HG03196 (cell line): ENCODE results near the gene NEURL1.

ENCODE experiments used
- ATAC-seq: cut with Tn5 transposase; IDR thresholded peaks from one replicate; pipeline ENCODE4 v1.9.1; 2021; ENCODE audit not compliant: unreplicated experiment

NEURL1 gene

DNA sequence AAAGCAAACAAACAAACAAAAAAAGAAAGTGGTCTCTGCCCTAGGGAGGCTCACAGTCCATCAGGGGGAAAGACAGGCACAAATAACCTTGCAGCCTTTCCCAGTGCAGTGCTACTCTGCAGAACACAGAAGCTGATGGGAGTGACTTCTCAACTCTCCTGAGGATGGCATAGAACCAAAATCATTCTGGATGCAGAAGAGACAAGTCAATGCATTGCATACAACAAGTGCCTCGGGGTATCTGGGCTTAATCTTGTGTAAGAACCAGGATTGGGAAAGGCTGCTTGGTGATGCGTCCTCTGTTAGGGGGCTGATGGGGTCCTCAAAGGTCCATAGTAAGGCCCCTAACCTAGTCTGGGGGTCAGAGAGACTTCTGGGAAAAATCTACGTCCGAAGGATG is 68.9 kb downstream of the NEURL1 start:
- no peak for ATAC-seq

DNA sequence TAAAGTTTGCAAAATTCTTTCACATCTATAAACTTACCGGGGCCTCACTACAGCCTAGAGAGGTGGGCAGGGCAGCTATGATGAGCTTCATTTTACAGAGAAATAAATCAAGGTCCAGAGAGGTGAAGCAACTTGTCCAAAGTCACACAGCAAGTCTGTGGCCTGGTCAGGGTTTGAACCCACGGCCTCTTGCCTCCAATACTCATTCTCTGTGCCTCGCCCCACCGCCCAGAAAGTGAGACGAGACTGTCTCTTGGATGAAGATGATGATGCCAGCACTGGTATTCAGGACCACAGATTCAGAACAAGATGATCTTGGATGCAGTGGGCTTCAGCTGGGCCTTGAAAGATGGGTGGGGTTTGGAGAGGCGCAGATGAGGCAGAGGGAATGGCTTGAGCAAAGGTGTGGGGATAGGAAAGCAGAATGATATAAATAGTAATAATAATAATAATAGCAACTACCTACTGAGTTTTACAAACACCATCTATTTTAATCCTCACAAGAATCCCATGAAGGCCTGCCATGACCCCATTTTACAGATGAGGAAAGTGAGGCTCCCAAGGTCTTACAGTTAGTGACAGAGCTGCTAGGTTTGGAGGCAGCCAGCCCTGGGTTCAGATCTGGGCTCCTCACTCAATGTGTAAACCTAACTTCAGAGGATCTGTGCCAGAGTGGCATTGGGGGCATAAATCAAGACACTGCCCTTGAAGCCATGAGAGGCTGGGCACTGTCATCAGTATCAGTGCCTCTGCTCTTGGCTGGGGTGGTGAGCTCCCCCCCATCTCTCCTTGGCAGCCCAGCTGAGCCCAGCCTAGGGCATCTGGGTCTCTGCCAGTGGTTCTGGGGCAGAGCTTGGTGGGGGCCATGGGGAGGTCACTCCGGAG is 70.0 kb downstream of the NEURL1 start:
- ATAC-seq, result no peak

DNA sequence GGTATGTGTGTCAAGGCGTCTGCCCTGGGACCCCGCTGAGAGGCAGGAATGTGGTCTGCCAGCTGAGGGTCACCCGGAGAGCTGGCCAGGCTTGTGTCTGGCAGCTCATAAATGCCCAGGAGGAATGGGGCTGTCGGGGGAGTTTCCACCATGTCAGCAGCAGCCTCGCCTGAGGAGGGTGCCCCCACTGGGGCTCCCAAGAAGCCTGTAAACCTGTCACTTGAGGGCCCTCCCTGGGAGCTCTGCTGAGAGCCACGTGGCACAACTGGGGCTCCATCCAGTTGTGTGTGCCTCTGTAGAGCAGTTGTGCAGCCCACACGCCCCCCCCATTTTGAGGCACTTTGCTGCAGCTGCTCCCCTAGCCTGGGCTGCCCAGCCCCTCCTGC is 70.6 kb downstream of the NEURL1 start:
- ATAC-seq, result no peak

DNA sequence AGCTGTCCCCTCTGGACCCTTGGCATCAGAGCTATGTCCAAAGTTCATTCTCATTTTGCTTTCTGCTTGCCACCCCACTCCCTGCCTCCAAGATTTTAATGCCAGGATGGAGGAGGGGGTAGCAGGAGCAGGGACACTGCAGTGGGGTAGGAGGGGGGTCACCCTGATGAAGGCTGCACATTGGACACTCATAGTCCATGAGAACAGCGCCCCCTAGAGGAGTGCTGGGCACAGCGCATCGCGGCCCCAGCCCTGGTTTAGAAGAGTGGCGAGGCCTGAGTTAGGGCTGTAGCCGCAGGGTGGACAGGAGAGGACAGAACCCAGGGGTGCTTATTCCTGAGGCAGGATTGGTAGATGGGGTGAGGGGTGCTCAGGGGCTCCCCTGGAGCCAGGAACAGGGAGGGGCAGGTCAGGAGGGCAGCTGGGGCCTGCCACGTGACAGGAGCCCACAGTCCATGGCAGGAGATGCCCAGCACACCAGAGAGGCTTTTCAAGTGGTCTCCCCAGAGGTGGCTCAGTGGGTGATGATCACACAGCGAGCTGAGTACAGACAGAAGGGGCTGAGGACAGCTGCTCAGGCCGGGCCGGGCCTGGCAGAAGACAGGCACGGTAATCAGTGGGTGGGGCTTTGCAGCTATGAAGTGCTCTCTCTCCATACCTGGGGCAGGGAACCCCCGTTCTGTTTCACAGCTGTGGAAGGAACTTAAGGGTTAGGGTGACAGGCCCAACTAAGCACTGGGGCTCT is 71.4 kb downstream of the NEURL1 start:
- ATAC-seq, result no peak

DNA sequence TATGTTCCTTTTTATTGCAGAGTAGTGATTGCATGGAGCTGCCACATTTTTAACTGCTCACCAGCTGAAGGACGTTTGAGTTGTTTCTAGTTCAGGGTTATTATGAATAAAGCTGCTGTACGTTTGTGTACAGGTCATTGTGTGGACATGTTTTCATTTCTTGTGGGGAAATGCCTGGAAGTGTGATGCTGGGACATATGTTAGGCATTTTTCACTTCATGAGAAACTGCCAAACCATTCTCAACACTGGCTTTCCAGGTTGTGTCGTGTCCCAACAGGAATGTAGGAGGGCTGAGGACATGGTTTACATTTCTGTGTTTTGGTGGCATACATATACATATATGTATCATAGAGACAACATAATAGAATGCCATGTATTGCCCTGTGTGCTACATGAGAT is 73.0 kb downstream of the NEURL1 start:
- ATAC-seq, result no peak

DNA sequence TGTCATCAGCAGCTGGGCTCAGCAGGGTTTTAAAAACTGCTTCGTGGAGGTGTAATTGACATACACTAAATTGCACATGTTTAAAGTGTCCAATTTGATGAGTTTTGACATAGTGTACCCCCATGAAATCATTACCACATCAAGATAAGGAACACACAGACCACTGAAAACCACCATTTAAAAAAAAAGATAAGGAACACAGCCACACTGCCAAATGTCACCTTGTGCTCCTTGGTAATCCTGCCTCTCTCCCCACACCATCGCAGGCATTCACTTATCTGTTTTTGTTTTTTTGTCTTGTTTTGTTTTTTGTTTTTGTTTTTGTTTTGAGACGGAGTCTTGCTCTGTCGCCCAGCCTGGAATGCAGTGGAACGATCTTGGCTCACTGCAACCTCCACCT is 75.0 kb downstream of the NEURL1 start:
- ATAC-seq, result no peak

DNA sequence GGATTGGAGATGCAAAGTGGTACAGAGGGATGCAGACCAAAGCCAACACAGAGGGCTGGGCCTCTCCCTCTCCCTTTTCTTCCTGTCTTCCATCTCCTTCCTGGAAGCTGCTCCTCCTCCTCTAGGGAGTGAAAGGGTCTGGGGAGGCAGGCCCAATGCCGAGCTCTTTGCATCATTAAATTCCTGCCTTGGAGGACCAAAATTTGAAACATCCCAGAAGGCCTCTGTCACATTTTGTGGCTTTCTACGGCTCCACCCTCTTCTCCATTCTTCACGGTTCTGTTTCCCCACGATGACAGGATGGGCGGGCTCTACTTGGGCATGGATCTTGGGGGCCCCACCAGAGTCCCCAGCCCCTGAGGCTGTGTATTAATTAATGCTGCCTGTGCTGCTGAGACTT is 76.4 kb downstream of the NEURL1 start:
- ATAC-seq, result no peak

DNA sequence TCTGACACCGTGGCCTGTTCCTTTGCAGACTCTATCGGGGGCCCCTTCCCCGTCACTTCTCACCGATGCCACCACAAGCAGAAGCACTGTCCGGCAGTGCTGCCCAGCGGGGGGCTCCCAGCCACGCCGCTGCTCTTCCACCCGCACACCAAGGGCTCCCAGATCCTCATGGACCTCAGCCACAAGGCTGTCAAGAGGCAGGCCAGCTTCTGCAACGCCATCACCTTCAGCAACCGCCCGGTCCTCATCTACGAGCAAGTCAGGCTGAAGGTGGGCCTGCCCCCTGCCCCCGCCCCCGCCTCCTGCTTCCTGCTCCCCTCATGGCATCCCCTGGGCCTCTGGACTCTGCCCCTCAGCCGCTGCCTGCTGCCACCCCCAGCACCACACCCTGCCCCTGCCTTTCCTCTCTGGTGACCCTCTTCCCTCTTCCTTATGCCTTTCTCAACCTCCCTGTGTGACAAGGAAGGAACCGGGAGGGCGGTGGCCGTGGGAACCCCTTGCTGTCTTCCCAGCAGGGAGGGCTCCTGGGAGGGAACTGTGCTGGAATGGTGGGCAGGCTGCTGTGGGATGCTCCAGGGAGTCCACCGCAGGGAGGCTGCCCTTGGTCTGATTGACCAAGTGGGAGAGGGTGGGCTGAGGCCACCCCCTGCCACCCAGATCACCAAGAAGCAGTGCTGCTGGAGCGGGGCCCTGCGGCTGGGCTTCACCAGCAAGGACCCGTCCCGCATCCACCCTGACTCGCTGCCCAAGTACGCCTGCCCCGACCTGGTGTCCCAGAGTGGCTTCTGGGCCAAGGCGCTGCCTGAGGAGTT is 77.5 kb downstream of the NEURL1 start:
- ATAC-seq, result no peak

DNA sequence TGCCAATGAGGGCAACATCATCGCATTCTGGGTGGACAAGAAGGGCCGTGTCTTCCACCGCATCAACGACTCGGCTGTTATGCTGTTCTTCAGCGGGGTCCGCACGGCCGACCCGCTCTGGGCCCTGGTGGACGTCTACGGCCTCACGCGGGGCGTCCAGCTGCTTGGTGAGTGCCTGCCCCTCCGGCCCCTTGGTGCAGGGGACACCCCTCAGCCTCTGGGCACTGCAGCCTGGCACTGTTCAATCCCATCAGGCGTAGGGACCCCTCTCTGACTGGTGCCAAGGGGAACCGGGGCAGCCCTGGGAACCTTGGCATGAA is 78.1 kb downstream of the NEURL1 start:
- no peak for ATAC-seq

DNA sequence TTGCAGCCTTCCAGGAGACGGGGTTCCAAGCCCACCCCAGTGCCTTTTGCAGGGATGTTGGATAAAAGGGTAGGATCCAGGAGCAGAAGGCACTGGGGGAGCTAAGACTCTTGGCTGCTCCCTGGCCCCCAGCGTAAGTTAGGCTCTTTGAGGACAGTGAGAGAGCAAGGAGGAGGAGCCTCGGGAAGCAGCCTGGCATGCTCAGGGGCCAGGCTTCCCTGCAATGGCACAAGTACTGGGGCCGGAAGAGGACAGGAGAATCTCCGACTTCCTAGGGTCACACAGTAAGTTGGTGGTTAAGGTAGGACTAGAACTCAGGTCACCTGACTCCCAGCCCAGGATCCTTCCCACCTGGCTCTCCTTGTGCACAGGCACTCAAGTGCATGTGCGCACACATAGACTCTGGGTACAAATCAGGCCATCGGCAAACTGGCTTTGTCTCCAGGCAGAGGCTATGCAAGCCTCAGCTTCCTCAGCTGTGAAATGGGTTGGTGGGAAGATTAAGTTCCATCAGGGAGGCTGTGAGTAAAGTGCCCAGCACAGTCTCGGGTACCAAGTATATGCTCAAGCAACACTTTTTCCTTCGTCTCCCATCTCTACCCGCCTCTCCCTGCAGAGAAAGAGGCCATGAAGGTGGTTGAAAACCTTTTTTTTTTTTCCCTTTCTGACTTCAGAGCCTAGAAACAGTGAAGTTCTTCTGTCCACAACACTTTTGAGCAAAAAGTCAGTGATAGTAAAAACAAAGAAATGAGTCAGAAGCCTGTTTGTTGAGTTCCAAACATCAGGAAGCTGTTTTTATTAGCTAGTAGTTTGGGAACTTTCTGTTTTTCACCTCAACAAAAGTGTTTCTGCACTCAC is 79.1 kb downstream of the NEURL1 start:
- no peak for ATAC-seq

DNA sequence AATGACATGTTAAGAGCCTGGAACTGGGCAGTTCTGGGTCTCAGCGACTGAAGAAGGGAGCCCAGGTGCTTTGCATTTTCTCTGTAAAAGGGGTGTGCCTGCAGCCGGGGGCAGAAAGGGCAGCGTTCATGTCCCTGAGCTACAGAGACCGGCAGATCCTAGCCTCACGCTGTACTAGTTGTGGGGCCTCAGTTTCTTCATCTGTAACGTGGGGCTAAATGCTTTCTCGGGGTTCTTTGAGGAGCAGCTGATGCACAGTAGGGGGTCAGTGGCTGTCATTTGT is 79.6 kb downstream of the NEURL1 start:
- ATAC-seq, result no peak

DNA sequence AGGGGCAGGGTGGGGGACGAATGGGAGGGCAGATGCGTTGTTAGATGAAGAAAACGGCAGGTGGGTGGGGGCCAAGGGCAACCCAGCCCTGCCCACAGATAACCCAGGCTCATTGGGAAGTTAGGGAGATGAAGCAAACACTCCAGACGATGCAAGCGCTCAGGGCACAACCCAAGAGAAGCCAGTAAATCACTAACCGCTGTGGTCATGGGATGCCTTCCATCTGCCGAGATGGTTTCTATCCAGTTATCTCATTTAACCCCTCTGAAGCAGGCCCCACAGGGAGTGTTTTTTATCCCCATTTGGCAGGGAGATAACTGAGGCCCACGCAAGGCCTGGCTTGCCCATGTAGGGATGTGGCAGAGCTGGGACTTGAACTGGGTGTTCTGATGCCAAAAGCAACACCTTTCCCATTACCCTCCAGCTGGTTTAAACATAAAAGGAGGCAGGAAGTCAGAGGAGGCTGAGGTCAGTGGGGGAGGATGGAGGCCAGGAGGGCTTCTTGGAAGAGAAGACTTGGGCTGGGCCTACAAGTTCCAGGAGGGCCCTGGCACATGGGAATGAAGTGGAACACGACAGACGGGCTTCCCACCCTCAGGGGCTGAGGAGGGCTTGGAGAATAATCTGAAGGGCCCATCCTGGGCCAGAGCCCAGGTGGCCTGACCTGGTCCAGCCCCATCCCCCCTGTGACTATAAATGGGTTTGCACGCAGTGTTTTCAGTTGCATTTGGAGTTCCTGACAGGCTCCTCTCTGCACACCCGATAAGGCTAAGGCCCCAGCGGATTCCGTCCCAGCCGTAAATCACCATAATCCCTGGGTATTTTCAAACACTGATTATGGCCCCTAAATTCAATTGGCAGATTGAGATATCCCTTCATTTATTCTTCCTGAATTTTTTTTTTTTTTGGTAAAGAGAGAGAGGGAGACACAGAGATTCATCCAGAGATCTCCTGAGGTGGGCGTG is 80.9 kb downstream of the NEURL1 start:
- ATAC-seq, result no peak

DNA sequence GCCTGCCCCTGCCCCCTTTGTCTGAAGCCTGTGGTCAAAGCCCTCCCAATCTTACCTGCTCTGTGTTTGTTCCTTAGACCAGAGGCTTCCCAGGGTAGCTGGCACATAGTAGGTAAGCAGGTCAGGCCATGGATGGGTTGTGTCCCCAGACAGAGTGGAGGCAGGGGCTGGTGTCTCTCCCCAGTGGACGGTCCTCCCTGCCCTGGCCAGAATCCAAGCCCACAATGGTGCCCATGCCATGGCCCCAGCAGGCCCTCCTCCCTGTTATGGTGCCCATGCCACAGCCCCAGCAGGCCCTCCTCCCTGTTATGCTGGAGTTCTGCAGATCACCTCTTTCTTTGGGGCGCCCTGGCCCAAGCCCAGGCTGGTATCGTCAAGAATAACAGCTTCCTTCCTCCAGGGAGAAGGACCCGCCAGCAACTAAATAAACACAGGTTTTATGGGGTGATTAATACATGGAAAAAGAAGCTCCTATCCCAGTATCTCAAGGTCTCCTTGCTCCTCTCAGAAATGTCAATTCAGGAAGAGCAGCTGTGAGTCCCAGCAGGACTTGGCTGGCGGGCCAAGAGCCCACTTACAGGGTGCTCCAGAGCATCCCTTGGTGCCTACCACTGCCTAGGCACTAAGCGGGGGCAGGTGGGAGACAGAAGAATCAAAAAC is 82.0 kb downstream of the NEURL1 start:
- ATAC-seq, result no peak

DNA sequence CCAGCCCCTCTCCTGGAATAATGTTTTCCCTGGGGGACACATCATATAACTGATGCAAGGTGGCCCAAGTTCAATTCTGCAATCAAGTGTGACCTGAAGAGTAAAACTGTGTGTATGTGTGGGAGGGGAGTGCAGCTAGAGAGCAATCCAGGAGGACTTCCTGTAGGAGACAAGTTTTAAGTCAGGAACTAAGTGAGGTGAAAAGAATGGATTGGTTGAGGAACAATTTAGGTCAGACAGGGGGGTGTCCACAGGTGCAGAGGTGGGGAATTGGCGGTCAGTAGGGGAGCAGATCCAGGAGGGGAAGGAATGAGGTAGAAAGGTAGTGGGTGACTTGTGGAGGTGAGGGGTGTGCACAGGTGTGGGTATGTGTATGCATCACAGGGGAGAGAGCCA is 82.6 kb downstream of the NEURL1 start:
- no peak for ATAC-seq

DNA sequence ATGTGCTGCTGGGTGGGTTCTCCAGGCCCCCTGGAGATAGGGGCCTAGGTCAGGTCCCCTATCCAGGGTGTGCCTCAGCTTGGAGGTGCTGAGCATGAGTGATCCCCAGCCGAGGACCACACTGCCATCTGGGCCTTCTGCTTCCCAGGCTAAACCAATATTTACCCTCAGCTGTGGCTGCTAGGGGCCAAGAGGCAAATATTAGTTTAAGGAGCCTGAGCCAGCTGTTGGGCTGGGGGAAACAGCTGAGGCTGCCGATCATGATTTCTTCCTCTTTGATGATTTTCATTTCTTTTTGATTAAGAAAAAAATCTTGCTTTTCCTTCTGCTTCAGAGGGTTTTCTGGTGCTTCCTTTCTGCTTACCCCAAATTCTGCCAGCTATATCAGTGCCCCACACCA is 83.4 kb downstream of the NEURL1 start:
- no peak for ATAC-seq

DNA sequence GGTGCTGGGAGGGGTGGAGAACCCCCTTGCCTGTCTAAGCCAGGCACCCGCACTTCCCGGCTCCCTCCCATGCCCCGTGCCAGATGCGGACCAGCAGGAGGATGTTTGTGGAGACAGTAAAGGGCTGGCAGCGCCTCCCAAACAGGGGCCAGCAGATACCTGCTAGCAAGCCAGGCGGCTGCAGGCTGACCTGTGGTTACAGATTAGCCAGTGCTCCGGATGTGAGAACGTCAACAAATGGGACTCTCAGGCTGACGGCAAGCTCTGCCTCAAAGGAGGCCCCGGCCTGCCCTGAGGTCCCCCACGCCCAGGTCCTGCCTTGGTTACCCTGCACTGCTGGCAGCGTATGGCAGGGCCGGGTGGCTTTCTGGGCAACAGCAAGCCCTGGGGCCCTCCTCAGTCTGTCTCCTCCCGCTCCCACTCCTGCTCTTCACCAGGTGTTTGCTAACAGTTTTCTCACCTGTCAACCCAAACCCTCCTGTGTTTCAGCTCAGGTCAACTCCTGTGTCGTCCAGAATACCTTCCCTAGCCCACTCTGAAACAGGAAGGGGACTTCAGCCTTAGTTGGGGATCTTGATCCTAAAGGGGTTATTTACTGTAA is 85.4 kb downstream of the NEURL1 start:
- ATAC-seq, result no peak

DNA sequence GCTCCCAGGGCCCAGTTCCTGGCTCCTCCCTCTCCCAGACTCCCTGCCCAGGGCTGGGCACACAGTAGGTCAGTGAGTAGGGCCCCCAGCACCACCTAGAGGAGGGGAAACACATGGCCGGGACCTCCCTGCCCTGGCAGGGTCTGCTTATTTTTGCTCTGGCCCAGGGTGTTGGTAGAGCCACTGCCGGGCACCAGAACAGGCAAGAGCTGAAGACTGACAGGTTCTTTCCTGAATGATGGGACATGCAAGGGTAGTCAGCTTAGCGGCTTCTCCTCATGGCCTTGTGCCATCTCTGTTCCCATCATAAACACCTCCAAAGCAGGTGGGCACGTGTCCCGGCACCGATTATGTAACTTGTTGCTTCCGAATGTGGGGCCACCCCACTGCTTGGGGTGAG is 86.5 kb downstream of the NEURL1 start:
- ATAC-seq, result no peak

DNA sequence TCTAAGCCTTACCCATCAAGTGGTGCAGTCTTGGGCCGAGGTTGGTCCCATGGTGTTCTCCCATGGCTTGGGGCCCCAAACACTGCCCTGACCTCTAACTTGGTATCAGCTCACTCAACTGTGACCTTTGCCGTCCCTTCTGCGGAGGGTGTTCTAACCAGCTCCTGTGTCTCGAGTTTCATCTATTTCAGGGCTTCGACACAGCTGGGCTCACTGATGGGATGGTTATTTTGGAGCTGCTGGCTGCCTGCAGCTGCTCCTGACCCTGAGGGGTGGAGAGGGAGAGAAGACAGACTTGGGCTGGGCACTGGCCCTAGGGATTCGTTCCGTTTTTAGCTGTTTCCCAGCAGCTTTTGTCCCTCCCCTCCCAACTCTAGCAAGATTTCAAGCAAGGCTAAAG is 86.9 kb downstream of the NEURL1 start:
- no peak for ATAC-seq

DNA sequence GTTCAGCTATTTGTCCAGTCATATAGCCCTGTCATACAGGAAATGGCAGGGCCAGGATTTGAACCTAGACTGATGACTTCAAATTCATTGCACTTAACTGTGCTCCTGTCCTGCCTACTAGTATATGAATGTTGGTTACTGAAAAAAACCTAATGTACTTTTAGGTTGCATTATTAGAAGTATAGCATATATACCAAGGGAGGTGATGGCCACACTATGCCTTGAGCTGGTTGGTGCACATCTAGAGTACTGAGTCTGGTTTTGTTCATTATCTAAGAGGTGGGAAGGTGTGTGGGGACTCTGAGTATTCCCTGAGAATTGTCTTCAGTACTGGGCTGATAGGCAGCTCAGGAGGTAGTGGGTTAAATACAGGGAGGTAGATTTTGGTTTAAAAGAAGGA is 88.0 kb downstream of the NEURL1 start:
- no peak for ATAC-seq
